GM06990 (cell line): ENCODE results near the gene ACCS.

ENCODE experiments used
- DNase-seq: peaks from one replicate; pipeline ENCODE4 v3.0.0-alpha.2; 2011; ENCODE audit not compliant: insufficient read length; ENCODE audit errors: extremely low read depth
- H3K27me3 ChIP-seq: replicated peaks from 2 replicates; pipeline ENCODE4 v1.6.0; 2011; ENCODE audit warnings: low read length; ENCODE audit not compliant: control insufficient read depth, insufficient read depth
- H3K36me3 ChIP-seq: 2 replicates; pipeline ENCODE4 v1.5.1; 2011; ENCODE audit warnings: low read length; ENCODE audit not compliant: control insufficient read depth, insufficient read depth
- H3K4me3 ChIP-seq: replicated peaks from 2 replicates; pipeline ENCODE4 v1.5.1; 2011; ENCODE audit warnings: low read depth, mild to moderate bottlenecking, control low read depth, low read length
- TF ChIP-seq, protein P1 (sequence below): IDR thresholded peaks from 2 replicates; pipeline ENCODE4 v1.5.1; 2011; ENCODE audit warnings: low read length, control low read depth, mild to moderate bottlenecking, inconsistent platforms; ENCODE audit not compliant: insufficient read depth, poor library complexity, severe bottlenecking

The ACCS gene

DNA sequence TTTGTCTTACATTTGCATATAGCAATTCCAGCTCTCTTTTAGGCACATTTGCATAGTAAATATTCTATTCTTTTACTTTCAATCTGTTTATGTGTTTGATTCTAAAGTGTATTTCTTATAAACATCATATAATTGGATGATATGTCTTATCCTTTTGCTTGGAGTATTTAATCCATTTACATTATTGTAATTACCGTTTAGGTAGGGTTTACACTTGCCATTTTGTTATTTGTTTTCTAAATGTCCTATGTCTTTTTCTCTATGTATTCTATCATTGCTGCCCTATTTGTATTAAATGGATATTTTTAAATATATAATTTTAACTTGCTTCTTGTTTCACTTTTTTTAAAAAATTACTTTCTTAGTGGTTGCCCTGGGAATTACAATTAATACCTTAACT is 41.1 kb upstream of the ACCS start:
- Histone ChIP-seq H3K36me3 (no peaks in the 10 kb centered on the region), H3K27me3 (no peaks in the 10 kb centered on the region), H3K4me3 (no peak overlapping the region)
- DNase-seq, result no peak
- TF ChIP-seq, protein P1, sequence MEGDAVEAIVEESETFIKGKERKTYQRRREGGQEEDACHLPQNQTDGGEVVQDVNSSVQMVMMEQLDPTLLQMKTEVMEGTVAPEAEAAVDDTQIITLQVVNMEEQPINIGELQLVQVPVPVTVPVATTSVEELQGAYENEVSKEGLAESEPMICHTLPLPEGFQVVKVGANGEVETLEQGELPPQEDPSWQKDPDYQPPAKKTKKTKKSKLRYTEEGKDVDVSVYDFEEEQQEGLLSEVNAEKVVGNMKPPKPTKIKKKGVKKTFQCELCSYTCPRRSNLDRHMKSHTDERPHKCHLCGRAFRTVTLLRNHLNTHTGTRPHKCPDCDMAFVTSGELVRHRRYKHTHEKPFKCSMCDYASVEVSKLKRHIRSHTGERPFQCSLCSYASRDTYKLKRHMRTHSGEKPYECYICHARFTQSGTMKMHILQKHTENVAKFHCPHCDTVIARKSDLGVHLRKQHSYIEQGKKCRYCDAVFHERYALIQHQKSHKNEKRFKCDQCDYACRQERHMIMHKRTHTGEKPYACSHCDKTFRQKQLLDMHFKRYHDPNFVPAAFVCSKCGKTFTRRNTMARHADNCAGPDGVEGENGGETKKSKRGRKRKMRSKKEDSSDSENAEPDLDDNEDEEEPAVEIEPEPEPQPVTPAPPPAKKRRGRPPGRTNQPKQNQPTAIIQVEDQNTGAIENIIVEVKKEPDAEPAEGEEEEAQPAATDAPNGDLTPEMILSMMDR, result no peak

DNA sequence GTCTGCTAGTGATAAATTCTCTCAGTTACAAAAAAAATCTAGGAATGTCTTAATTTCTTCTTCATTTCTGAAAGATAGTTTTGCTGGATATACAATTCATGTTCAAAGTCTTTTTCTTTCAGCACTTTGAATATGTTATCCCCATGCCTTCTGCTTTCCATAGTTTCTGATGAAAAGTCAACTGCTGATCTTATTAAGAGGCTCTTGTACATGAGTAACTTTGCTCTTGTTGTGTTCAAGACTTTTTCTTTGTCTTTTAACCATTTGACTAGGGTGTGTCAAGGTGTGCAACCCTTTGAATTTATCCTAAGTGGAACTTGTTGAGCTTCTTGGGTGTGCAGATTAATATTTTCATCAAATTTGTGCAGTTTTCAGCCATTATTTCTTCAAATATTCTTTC is 40.3 kb upstream of the ACCS start:
- no peak for DNase-seq
- TF ChIP-seq, protein P1, result no peak
- Histone ChIP-seq H3K27me3 (no peaks in the 10 kb centered on the region), H3K36me3 (no peaks in the 10 kb centered on the region), H3K4me3 (no peak overlapping the region)

DNA sequence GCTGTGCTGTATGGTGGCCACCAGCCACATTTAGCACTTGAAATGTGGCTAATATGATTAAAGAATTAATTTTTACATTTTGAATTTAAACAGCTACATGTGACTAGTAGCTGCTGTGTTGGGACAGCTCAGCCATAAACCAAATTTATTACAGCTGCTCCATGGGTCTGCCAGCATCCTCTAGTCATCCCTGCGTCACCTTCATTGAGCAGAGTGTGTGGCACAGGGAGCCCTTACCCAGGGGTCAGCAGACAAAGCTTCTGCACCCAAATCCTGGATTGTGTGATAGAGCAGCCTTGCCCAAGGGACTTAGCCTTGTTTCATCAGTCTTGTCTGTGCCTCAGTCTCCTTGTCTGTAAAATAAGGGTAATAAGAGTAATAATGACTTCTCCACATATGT is 37.7 kb upstream of the ACCS start:
- Histone ChIP-seq H3K36me3 (no peaks in the 10 kb centered on the region), H3K4me3 (no peak overlapping the region), H3K27me3 (peaks cover 2% of the 10 kb centered on the region; the same call in 1 of the 2 replicates)
- TF ChIP-seq, protein P1, result no peak
- no peak for DNase-seq

DNA sequence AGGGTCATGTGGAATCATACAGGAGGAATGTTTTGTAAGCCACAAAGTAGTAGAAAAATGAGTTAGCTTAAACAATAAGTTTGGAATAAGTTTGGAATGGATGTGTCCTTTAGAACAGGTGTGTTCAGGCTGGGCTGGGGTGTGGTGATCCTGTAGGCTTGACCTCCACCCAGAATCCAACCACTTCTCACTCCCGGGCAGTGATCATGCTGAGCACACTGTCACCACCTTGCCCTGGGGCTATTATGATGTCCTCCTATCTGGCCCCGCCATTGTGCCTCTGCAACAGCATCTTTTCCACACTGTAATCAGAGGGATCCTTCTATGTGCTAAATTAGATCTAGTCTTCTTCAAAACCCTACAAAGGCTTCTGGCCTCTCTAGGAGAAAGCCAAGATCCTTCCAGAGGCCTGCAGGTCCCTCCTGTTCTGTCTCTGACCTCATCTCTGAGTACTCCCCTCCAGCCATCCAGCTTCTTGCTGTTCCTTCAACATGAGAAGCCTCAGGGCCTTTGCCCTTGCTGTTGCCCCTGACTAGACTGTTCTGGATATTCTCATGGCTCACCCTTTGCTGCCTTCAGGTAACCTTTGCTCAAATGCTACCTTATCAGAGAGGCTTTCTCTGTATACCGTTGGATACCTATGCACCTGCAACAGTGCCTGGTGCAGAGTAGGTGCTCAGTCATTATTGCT is 37.1 kb upstream of the ACCS start:
- peaks cover 2% of the 10 kb centered on the region; the same call in 1 of the 2 replicates for H3K27me3 ChIP-seq
- TF ChIP-seq, protein P1, result no peak

DNA sequence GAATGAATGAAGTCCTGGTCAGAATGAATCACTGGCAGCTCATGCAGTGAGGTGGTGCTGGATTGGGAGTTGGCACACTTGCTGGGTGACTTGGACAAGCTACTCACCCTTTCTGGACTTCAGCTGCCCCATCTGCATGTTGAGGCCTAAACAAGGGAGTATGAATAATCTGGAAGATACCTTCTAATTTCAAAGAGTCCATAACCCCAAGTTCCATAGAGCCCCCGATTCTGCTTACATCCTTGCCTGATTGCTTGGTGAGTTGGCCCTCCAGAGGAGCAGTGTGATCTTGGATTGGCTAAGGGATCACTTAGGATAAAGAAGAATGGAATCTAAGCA is 36.6 kb upstream of the ACCS start:
- no peak overlapping the region for H3K4me3 ChIP-seq
- peaks cover 2% of the 10 kb centered on the region; the same call in 1 of the 2 replicates for H3K27me3 ChIP-seq
- H3K36me3 ChIP-seq, result no peaks in the 10 kb centered on the region
- TF ChIP-seq, protein P1, result no peak
- no peak for DNase-seq

More for the DNA sequence above, 37.1 kb upstream of the ACCS start:
- Histone ChIP-seq H3K4me3 (no peak overlapping the region), H3K36me3 (no peaks in the 10 kb centered on the region)
- DNase-seq, result no peak
